ENCODE data around the gene MAGI1.

DNA sequence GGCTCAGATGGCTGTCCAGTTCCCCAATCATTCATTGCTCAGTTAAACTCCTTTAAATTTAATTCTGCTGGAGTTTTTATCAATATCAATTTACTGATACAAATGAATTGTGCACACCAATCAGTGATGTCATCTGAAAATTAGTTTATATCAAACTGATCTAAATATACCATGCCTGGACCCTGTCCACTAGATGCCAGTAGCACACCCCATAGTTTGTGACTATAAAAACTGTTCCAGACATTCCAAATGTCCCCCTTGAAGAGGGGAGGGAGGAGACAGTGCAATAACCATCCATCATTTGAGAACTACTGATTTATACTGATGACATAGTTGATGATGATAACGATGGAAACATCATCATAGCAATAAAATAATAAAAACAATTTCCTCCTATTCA is 232.1 kb downstream of the MAGI1 start:
- TF ChIP-seq, protein P1, sequence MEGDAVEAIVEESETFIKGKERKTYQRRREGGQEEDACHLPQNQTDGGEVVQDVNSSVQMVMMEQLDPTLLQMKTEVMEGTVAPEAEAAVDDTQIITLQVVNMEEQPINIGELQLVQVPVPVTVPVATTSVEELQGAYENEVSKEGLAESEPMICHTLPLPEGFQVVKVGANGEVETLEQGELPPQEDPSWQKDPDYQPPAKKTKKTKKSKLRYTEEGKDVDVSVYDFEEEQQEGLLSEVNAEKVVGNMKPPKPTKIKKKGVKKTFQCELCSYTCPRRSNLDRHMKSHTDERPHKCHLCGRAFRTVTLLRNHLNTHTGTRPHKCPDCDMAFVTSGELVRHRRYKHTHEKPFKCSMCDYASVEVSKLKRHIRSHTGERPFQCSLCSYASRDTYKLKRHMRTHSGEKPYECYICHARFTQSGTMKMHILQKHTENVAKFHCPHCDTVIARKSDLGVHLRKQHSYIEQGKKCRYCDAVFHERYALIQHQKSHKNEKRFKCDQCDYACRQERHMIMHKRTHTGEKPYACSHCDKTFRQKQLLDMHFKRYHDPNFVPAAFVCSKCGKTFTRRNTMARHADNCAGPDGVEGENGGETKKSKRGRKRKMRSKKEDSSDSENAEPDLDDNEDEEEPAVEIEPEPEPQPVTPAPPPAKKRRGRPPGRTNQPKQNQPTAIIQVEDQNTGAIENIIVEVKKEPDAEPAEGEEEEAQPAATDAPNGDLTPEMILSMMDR (conservative IDR thresholded peaks at IDR 0.05 in 1 of 2, IDR thresholded peaks at IDR 0.05 in 1 of 2; ENCODE audit: low read depth in 1 of 2, low read length in 2 of 2): no peak
- TF ChIP-seq EZH2 (IDR thresholded peaks at IDR 0.05; ENCODE audit: low read length, missing control alignments): no peak
